Neural progenitor cell (in vitro differentiated cells): Measurements from ENCODE around the gene PRDM2. TPM values are rescaled to one million over a fixed set of nuclear protein-coding genes. Genes with fewer than 3 reads are reported as not detected.

Experiments used
- DNase-seq: peaks from one replicate; pipeline ENCODE4 v3.0.0-alpha.2; 2016; ENCODE audit warnings: low spot score
- H2AFZ ChIP-seq: fragments of 200-600 bp; sonication (generic); replicated peaks from 2 replicates; pipeline ENCODE4 v1.6.1; 2016; ENCODE audit warnings: antibody characterized with exemption
- H3F3A ChIP-seq: fragments of 200-600 bp; sonication (generic); 2 replicates; pipeline ENCODE4 v1.6.1; 2016; ENCODE audit warnings: antibody characterized with exemption, low read depth
- H3K27ac ChIP-seq: fragments of 200-600 bp; sonication (generic); 2 replicates; pipeline ENCODE4 v1.5.1; 2016; ENCODE audit warnings: mild to moderate bottlenecking
- H3K27me3 ChIP-seq: fragments of 200-600 bp; sonication (generic); 2 replicates; pipeline ENCODE4 v1.6.1; 2016; ENCODE audit warnings: mild to moderate bottlenecking, moderate library complexity
- H3K36me3 ChIP-seq: fragments of 200-600 bp; sonication (generic); 2 replicates; pipeline ENCODE4 v1.5.1; 2016
- H3K4me1 ChIP-seq: fragments of 200-600 bp; sonication (generic); 2 replicates; pipeline ENCODE4 v1.6.1; 2016; ENCODE audit warnings: mixed run types
- H3K4me2 ChIP-seq: fragments of 200-600 bp; sonication (generic); 2 replicates; pipeline ENCODE4 v1.6.1; 2016
- H3K4me3 ChIP-seq: fragments of 200-600 bp; sonication (generic); 2 replicates; pipeline ENCODE4 v1.5.1; 2016
- H3K79me2 ChIP-seq: fragments of 200-600 bp; sonication (generic); 2 replicates; pipeline ENCODE4 v1.6.1; 2016; ENCODE audit warnings: low read depth
- H3K9ac ChIP-seq: fragments of 200-600 bp; sonication (generic); 2 replicates; pipeline ENCODE4 v1.6.1; 2016
- H3K9me3 ChIP-seq: fragments of 200-600 bp; sonication (generic); 2 replicates; pipeline ENCODE4 v1.5.1; 2016; ENCODE audit warnings: low read depth
- H4K20me1 ChIP-seq: fragments of 200-600 bp; sonication (generic); 2 replicates; pipeline ENCODE4 v1.6.1; 2016; ENCODE audit warnings: low read depth
- H3K27ac Mint-ChIP-seq: 3 replicates; pipeline ENCODE4 v1.8.0; 2021; ENCODE audit warnings: mixed read lengths
- H3K27me3 Mint-ChIP-seq: 2 replicates; pipeline ENCODE4 v1.8.0; 2022; ENCODE audit warnings: low read depth, mild to moderate bottlenecking, inconsistent platforms, moderate library complexity, mixed read lengths; ENCODE audit not compliant: insufficient read depth
- H3K36me3 Mint-ChIP-seq: 3 replicates; pipeline ENCODE4 v1.8.0; 2021; ENCODE audit warnings: mixed read lengths
- H3K4me1 Mint-ChIP-seq: 3 replicates; pipeline ENCODE4 v1.8.0; 2021; ENCODE audit warnings: mixed read lengths
- H3K4me3 Mint-ChIP-seq: 3 replicates; pipeline ENCODE4 v1.8.0; 2021; ENCODE audit warnings: mild to moderate bottlenecking, moderate library complexity, mixed read lengths
- H3K9me3 Mint-ChIP-seq: 3 replicates; pipeline ENCODE4 v1.8.0; 2020; ENCODE audit warnings: mixed read lengths
- EZH2 ChIP-seq: fragments of 200-600 bp; sonication (generic); IDR thresholded peaks from 2 replicates; pipeline ENCODE4 v1.6.1; 2017; ENCODE audit warnings: antibody characterized with exemption, mild to moderate bottlenecking, moderate library complexity
- EZH2phosphoT487 ChIP-seq: fragments of 200-600 bp; sonication (generic); IDR thresholded peaks from 2 replicates; pipeline ENCODE4 v1.6.1; 2017; ENCODE audit warnings: antibody characterized with exemption
- total RNA-seq: library from RNA; depleted of rRNA; stranded (reverse); fragments of >200 nt; gene quantifications from 2 replicates; pipeline ENCODE4 v1.2.3, GENCODE V29; 2015; ENCODE audit warnings: low replicate concordance
- TF ChIP-seq, protein P1 (sequence below): fragments of 200-600 bp; sonication (generic); IDR thresholded peaks from 2 replicates; pipeline ENCODE4 v1.5.1; 2017; ENCODE audit warnings: antibody characterized with exemption, mild to moderate bottlenecking

PRDM2 gene
- total RNA-seq, 1 donor from 2014 or later = 22.0 TPM

DNA sequence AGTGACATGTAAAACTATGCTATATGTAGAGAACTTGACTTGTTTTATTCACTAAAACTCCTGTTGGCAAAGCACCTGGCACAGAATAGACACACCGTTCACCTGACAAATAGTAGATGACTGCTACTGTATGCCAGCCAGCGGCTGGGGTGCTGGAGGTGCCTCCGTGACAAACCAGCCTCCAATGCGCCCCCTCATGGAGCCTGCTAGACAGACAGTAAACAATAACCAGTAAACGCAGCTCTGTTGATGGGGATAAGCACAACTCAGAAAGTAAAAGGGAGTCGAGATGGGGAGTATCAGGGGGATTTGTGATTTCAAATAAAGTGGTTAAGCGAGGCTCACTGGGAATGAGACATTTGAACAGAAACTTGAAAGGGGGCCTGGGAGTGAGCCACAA, 107.2 kb downstream of the PRDM2 start:
- no peak overlapping the region for H3K4me3 ChIP-seq
- no peak overlapping the region for H3K4me2 ChIP-seq
- Mint-ChIP-seq H3K36me3 (peaks cover 3% of the 10 kb centered on the region), H3K27me3 (peaks cover 8% of the 10 kb centered on the region), H3K4me1 (peaks cover 6% of the 10 kb centered on the region), H3K27ac (no peak overlapping the region), H3K4me3 (no peak overlapping the region), H3K9me3 (no peaks in the 10 kb centered on the region)
- H3K9ac ChIP-seq = no peak overlapping the region
- H3K9me3 ChIP-seq = no peaks in the 10 kb centered on the region
- no peak overlapping the region for H2AFZ ChIP-seq
- peak; percentile 75 for DNase-seq
- no peaks in the 10 kb centered on the region for H3K4me1 ChIP-seq
- TF ChIP-seq EZH2 = no peak
- TF ChIP-seq, protein P1, sequence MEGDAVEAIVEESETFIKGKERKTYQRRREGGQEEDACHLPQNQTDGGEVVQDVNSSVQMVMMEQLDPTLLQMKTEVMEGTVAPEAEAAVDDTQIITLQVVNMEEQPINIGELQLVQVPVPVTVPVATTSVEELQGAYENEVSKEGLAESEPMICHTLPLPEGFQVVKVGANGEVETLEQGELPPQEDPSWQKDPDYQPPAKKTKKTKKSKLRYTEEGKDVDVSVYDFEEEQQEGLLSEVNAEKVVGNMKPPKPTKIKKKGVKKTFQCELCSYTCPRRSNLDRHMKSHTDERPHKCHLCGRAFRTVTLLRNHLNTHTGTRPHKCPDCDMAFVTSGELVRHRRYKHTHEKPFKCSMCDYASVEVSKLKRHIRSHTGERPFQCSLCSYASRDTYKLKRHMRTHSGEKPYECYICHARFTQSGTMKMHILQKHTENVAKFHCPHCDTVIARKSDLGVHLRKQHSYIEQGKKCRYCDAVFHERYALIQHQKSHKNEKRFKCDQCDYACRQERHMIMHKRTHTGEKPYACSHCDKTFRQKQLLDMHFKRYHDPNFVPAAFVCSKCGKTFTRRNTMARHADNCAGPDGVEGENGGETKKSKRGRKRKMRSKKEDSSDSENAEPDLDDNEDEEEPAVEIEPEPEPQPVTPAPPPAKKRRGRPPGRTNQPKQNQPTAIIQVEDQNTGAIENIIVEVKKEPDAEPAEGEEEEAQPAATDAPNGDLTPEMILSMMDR = peak; percentile 73
- no peaks in the 10 kb centered on the region for H3K79me2 ChIP-seq
- no peaks in the 10 kb centered on the region for H3K36me3 ChIP-seq
- no peak overlapping the region for H3K27ac ChIP-seq
- peaks cover 3% of the 10 kb centered on the region for H4K20me1 ChIP-seq
- no peaks in the 10 kb centered on the region for H3F3A ChIP-seq
- H3K27me3 ChIP-seq = no peaks in the 10 kb centered on the region

- no peak overlapping the region for H3K4me3 Mint-ChIP-seq
- H2AFZ ChIP-seq = no peak overlapping the region
- H3K27ac ChIP-seq = no peak overlapping the region
- H4K20me1 ChIP-seq = no peaks in the 10 kb centered on the region
- H3K4me2 ChIP-seq = no peak overlapping the region
- no peak for TF ChIP-seq EZH2phosphoT487
- TF ChIP-seq, protein P1 = no peak
- no peak for TF ChIP-seq EZH2
- H3K9me3 Mint-ChIP-seq = no peaks in the 10 kb centered on the region
- peaks cover 2% of the 10 kb centered on the region for H3K4me1 Mint-ChIP-seq
- no peak overlapping the region for H3K4me3 ChIP-seq
- H3K9me3 ChIP-seq = no peaks in the 10 kb centered on the region
- H3K79me2 ChIP-seq = no peaks in the 10 kb centered on the region
- no peaks in the 10 kb centered on the region for H3F3A ChIP-seq
- H3K36me3 ChIP-seq = no peaks in the 10 kb centered on the region
- no peaks in the 10 kb centered on the region for H3K27me3 ChIP-seq
- H3K36me3 Mint-ChIP-seq = peaks cover 3% of the 10 kb centered on the region
- no peak overlapping the region for H3K9ac ChIP-seq
- no peak overlapping the region for H3K27ac Mint-ChIP-seq
- H3K27me3 Mint-ChIP-seq = peaks cover 10% of the 10 kb centered on the region
- peak; percentile 13 for DNase-seq
- no peaks in the 10 kb centered on the region for H3K4me1 ChIP-seq
These were observed 108.7 kb downstream of the PRDM2 start for GRCh38 chr1:13808729-13809131.

- no peak overlapping the region for H3K27ac Mint-ChIP-seq
- Histone ChIP-seq H3K27me3 (no peaks in the 10 kb centered on the region), H4K20me1 (no peaks in the 10 kb centered on the region), H3K36me3 (no peaks in the 10 kb centered on the region), H3K27ac (no peak overlapping the region), H3K9me3 (no peaks in the 10 kb centered on the region), H2AFZ (no peak overlapping the region), H3K4me1 (no peaks in the 10 kb centered on the region), H3K79me2 (no peaks in the 10 kb centered on the region), H3F3A (no peaks in the 10 kb centered on the region), H3K9ac (no peak overlapping the region), H3K4me3 (no peak overlapping the region), H3K4me2 (no peak overlapping the region)
- H3K9me3 Mint-ChIP-seq = no peaks in the 10 kb centered on the region
- H3K36me3 Mint-ChIP-seq = peaks cover 3% of the 10 kb centered on the region
- TF ChIP-seq EZH2phosphoT487 (no peak), EZH2 (no peak)
- TF ChIP-seq, protein P1 = no peak
- H3K4me1 Mint-ChIP-seq = peaks cover 2% of the 10 kb centered on the region
- H3K27me3 Mint-ChIP-seq = peaks cover 10% of the 10 kb centered on the region
- H3K4me3 Mint-ChIP-seq = no peak overlapping the region
- no peak for DNase-seq
These were observed 109.6 kb downstream of the PRDM2 start for GRCh38 chr1:13809461-13810159.
